GM12872 (cell line): ENCODE results near the gene UBE2Q2.

ENCODE experiments used
- CTCF ChIP-seq: IDR thresholded peaks from 3 replicates; pipeline ENCODE4 v1.5.1; 2011; ENCODE audit warnings: low read depth, mild to moderate bottlenecking, low read length, moderate library complexity; ENCODE audit not compliant: insufficient read depth

Gene UBE2Q2

GRCh38 chr15:75891895-75892294 is 48.6 kb downstream of the UBE2Q2 start:
- TF ChIP-seq CTCF, result no peak

GRCh38 chr15:75895731-75896130 is 52.5 kb downstream of the UBE2Q2 start:
- no peak for TF ChIP-seq CTCF

GRCh38 chr15:75900577-75900976 is 57.3 kb downstream of the UBE2Q2 start:
- TF ChIP-seq CTCF, result no peak

- no peak for TF ChIP-seq CTCF
Observed at GRCh38 chr15:75902129-75902557, 58.9 kb downstream of the UBE2Q2 start.

GRCh38 chr15:75903331-75904239 is 60.3 kb downstream of the UBE2Q2 start, which contains the start of gene FBXO22:
FBXO22 (plus strand) TSS chr15:75903878; CDS start chr15:75903964, 86 bp downstream.
- no peak for TF ChIP-seq CTCF

GRCh38 chr15:75905231-75905630 is 62.0 kb downstream of the UBE2Q2 start:
- TF ChIP-seq CTCF, result no peak

- no peak for TF ChIP-seq CTCF
Observed at GRCh38 chr15:75916978-75917377, 73.7 kb downstream of the UBE2Q2 start.
